ENCODE measurements around the gene APP. TPM values are rescaled to one million over a fixed set of nuclear protein-coding genes. Genes with fewer than 3 reads are reported as not detected.

Gene APP
- total RNA-seq, 2 donors from 2014 or later, result 506 to 721 TPM

DNA sequence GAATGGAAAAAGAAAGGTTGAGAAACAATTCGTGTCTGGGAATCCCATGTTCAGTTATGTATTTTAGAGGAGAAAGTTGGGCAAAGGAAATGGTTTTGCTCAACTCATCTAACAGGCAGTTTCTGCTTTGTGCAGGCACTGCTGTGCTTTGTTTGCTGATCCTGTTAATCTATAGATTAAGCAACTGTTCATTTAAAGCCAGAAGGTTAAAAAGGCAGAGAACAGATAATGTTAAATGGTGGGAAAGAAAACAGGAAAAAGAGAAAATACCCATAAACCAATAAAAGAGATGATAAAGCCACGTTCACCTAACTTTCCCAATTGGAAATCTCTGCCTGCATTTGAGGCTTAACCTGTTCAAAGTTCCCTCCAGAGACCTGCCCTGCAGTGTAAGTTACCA lies 70.0 kb downstream of the APP start:
- no peaks in the 10 kb centered on the region for H3K9me3 ChIP-seq
- H3K9ac ChIP-seq (ENCODE audit: low read depth in 2 of 2, low read length in 2 of 2), result no peak overlapping the region
- no peak overlapping the region for H3K27ac ChIP-seq
- H3K4me3 ChIP-seq, result no peak overlapping the region
- no peaks in the 10 kb centered on the region for H3K36me3 ChIP-seq
- no peaks in the 10 kb centered on the region for H3K27me3 ChIP-seq
- no peaks in the 10 kb centered on the region for H3K4me1 ChIP-seq
- TF ChIP-seq, protein P1, sequence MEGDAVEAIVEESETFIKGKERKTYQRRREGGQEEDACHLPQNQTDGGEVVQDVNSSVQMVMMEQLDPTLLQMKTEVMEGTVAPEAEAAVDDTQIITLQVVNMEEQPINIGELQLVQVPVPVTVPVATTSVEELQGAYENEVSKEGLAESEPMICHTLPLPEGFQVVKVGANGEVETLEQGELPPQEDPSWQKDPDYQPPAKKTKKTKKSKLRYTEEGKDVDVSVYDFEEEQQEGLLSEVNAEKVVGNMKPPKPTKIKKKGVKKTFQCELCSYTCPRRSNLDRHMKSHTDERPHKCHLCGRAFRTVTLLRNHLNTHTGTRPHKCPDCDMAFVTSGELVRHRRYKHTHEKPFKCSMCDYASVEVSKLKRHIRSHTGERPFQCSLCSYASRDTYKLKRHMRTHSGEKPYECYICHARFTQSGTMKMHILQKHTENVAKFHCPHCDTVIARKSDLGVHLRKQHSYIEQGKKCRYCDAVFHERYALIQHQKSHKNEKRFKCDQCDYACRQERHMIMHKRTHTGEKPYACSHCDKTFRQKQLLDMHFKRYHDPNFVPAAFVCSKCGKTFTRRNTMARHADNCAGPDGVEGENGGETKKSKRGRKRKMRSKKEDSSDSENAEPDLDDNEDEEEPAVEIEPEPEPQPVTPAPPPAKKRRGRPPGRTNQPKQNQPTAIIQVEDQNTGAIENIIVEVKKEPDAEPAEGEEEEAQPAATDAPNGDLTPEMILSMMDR (IDR thresholded peaks at IDR 0.05), result no peak
- intact Hi-C loops (cut with DNase I), result no loop called here
- DNase-seq, result no peak

DNA sequence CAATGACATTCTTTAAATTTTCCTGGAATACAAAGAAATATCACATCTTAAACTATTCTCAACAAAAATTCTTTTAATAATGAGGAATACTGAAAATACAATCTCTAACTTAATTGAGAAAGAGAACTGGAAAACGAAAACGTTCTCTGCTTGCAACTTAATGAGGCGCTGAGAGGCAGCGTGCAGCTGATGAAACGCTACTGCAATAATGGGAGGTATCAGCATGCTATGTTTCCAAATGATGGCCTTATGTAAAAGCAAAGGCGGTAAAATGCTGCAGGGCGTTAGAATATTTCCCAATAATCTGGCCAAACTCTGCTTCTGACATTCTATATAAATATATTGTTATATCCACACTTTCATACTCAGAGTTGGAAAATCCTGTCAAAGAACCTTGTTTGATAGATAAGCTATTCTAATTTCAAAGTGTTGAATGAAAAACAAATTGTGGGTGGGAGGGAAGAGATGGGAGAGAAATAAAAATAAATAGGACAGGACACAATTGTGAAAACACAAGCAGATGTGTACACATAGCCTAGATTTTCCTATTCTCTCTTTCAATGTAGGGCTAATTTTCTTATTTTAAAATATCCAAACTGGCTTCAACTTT lies 70.9 kb downstream of the APP start:
- DNase-seq, result no peak
- H3K9me3 ChIP-seq, result no peaks in the 10 kb centered on the region
- H3K4me3 ChIP-seq, result no peak overlapping the region
- no peaks in the 10 kb centered on the region for H3K27me3 ChIP-seq
- H3K36me3 ChIP-seq, result no peaks in the 10 kb centered on the region
- H3K9ac ChIP-seq (ENCODE audit: low read depth in 2 of 2, low read length in 2 of 2), result no peak overlapping the region
- no peaks in the 10 kb centered on the region for H3K4me1 ChIP-seq
- no peak overlapping the region for H3K27ac ChIP-seq
- TF ChIP-seq, protein P1 (IDR thresholded peaks at IDR 0.05), result no peak
- intact Hi-C loops (cut with DNase I), result no loop called here

DNA sequence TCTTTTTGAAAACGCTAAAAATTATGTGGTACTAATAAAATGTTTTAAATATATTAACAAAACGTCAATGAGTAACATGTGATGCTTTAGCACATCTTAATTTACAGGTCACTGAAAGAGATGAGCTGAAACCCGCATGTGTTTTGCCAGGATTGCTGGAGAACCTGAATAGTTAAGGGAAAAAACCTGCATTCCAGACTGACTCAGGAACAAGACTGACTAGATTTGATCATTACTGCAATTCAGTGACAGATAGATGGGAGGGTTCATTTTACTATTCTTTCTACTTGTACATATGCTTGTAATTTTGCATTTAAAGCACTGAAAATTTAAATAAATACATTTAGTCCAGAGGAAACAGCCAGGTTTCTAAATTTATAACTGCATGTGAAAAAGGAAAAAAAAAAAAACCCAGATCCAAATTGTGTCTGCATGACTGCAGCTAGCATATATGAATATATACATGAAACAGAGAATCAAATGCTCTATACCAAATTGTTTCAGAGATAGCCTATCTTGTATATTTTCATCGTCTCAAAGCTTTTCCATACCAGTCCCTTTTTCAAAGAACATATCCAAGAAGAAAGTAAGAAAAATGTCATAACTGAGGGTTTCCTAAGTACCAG lies 71.7 kb downstream of the APP start:
- H3K9ac ChIP-seq (ENCODE audit: low read depth in 2 of 2, low read length in 2 of 2), result no peak overlapping the region
- intact Hi-C loops (cut with DNase I), result no loop called here
- H3K27ac ChIP-seq, result no peak overlapping the region
- TF ChIP-seq, protein P1 (IDR thresholded peaks at IDR 0.05), result no peak
- H3K36me3 ChIP-seq, result no peaks in the 10 kb centered on the region
- no peaks in the 10 kb centered on the region for H3K9me3 ChIP-seq
- no peak for DNase-seq
- no peaks in the 10 kb centered on the region for H3K4me1 ChIP-seq
- H3K27me3 ChIP-seq, result no peaks in the 10 kb centered on the region
- no peak overlapping the region for H3K4me3 ChIP-seq

DNA sequence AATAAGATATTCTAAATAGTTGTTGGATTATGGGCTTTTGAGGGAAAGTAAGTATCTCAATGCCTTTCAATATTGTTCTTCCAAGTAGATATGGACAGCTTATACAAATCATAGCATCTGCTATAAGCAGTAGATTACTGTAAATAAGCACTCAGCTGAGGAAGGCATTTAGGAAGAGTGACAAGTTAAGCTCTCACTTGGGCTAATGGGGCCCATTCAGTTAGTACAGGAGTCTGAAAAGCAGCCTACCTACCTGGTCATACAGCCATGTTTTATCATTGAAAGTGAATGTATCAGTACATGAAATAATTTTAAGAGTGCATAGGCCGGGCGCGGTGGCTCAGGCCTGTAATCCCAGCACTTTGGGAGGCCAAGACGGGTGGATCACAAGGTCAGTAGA lies 73.1 kb downstream of the APP start:
- Histone ChIP-seq H3K4me1 (no peaks in the 10 kb centered on the region), H3K4me3 (no peak overlapping the region), H3K36me3 (no peaks in the 10 kb centered on the region), H3K27ac (no peak overlapping the region), H3K9ac (ENCODE audit: low read depth in 2 of 2, low read length in 2 of 2) (no peak overlapping the region), H3K27me3 (no peaks in the 10 kb centered on the region), H3K9me3 (no peaks in the 10 kb centered on the region)
- DNase-seq, result no peak
- TF ChIP-seq, protein P1 (IDR thresholded peaks at IDR 0.05), result no peak
- intact Hi-C loops (cut with DNase I), result no loop called here

DNA sequence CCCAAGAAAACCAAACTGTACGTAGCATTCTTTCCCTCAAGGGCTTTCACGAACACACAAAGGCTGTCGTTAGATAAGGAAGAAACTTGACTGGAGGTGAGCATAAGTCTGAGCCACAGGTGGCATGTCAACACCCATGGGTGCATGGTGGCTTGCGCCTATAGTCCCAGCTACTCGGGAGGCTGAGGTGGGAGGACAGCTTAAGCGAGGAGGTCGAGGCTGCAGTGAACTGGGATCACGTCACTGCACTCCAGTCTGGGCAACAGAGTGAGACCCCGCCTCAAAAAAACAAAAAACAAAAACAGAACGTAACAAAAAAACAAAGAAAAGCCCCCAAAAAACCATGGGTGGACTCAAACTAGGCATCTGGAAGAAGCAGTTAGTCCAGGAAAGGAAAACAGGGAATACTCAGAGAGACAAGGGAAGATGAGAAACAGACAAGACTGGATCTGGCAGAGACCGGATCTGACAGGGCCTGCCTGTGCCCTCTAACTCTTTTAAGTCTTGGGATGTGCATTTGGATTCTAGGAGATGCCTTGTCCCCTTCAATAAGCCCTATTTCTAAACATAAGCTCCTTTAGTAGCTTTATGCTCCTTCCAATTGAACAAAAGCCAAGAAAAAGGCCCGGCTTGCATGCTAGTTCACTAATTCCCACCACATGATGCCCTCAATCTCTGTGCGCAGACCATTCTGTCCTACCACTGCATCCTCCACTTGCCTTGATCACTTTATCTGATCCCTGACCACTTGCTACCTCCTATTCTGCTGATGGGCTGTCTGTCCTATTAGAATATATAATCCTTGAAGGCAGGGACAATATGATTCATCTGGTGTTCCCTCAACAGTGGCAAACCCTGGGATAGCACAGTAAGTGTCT lies 73.8 kb downstream of the APP start:
- TF ChIP-seq, protein P1 (IDR thresholded peaks at IDR 0.05), result no peak
- H3K4me3 ChIP-seq, result no peak overlapping the region
- no peaks in the 10 kb centered on the region for H3K4me1 ChIP-seq
- intact Hi-C loops (cut with DNase I), result no loop called here
- no peaks in the 10 kb centered on the region for H3K27me3 ChIP-seq
- H3K9ac ChIP-seq (ENCODE audit: low read depth in 2 of 2, low read length in 2 of 2), result no peak overlapping the region
- DNase-seq, result no peak
- H3K9me3 ChIP-seq, result no peaks in the 10 kb centered on the region
- no peak overlapping the region for H3K27ac ChIP-seq
- no peaks in the 10 kb centered on the region for H3K36me3 ChIP-seq

Data from colonic mucosa (tissue), 4 donors.